Nephron progenitor cell (in vitro differentiated cells): ENCODE results near the gene DOK7.

ENCODE experiments used
- DNase-seq: peaks from one replicate; pipeline ENCODE4 v3.0.0; 2021
- H3K27ac Mint-ChIP-seq: 2 replicates; pipeline ENCODE4 v1.8.0; 2021; ENCODE audit warnings: mild to moderate bottlenecking, moderate library complexity, mixed read lengths
- H3K27me3 Mint-ChIP-seq: 2 replicates; pipeline ENCODE4 v1.8.0; 2021; ENCODE audit warnings: mild to moderate bottlenecking, low read depth, mixed read lengths; ENCODE audit not compliant: poor library complexity
- H3K36me3 Mint-ChIP-seq: 2 replicates; pipeline ENCODE4 v1.8.0; 2021; ENCODE audit warnings: low read depth, mixed read lengths
- H3K4me1 Mint-ChIP-seq: 2 replicates; pipeline ENCODE4 v1.8.0; 2021; ENCODE audit warnings: mixed read lengths
- H3K4me3 Mint-ChIP-seq: 2 replicates; pipeline ENCODE4 v1.8.0; 2021; ENCODE audit warnings: mild to moderate bottlenecking, moderate library complexity, mixed read lengths
- H3K9me3 Mint-ChIP-seq: 2 replicates; pipeline ENCODE4 v1.8.0; 2021; ENCODE audit warnings: mild to moderate bottlenecking, moderate library complexity, mixed read lengths
- TF ChIP-seq, protein P1 (sequence below): fragments of 200-600 bp; sonication (generic); IDR thresholded peaks from 2 replicates; pipeline ENCODE4 v1.5.0; 2021; ENCODE audit warnings: antibody characterized with exemption

Gene DOK7

DNA sequence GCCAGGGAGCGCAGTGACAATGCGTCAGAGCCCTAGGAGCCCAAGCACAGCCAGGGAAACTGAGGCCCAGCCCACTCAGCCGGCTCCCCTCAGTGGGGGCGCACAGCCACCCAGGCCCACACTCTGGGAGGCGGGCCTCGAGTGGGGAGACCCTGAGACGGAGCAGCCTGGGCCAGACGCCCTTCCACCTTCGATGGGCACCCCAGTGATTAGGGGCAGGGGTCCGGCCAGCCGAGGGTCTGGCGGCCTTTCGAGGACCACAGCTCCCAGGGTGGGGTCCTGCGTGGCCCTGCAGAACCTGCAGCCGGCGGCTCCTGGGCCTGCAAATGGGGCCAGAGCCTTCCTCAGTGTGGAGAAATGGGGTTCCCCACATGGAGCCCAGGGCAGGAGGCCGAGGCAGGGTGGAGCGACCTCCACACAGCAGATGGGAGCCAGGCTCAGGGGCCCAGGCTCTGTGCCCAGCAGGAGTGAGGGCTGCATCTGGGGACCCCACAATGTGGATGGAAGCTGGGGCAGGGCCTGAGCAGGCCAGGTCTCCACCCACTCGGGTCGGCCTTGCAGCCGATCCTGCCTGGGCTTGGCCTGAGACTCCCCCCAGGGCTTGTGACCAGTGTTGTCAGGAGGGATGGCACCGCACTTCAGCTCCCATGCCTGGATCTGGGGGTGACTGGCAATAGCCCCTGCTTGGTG, 16.3 kb upstream of the DOK7 start:
- peaks cover 3% of the 10 kb centered on the region for H3K27me3 Mint-ChIP-seq
- TF ChIP-seq, protein P1, sequence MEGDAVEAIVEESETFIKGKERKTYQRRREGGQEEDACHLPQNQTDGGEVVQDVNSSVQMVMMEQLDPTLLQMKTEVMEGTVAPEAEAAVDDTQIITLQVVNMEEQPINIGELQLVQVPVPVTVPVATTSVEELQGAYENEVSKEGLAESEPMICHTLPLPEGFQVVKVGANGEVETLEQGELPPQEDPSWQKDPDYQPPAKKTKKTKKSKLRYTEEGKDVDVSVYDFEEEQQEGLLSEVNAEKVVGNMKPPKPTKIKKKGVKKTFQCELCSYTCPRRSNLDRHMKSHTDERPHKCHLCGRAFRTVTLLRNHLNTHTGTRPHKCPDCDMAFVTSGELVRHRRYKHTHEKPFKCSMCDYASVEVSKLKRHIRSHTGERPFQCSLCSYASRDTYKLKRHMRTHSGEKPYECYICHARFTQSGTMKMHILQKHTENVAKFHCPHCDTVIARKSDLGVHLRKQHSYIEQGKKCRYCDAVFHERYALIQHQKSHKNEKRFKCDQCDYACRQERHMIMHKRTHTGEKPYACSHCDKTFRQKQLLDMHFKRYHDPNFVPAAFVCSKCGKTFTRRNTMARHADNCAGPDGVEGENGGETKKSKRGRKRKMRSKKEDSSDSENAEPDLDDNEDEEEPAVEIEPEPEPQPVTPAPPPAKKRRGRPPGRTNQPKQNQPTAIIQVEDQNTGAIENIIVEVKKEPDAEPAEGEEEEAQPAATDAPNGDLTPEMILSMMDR: no peak
- H3K4me1 Mint-ChIP-seq: peaks cover 13% of the 10 kb centered on the region
- H3K4me3 Mint-ChIP-seq: no peak overlapping the region
- no peak overlapping the region for H3K27ac Mint-ChIP-seq
- no peaks in the 10 kb centered on the region for H3K9me3 Mint-ChIP-seq
- DNase-seq: no peak
- H3K36me3 Mint-ChIP-seq: no peaks in the 10 kb centered on the region

DNA sequence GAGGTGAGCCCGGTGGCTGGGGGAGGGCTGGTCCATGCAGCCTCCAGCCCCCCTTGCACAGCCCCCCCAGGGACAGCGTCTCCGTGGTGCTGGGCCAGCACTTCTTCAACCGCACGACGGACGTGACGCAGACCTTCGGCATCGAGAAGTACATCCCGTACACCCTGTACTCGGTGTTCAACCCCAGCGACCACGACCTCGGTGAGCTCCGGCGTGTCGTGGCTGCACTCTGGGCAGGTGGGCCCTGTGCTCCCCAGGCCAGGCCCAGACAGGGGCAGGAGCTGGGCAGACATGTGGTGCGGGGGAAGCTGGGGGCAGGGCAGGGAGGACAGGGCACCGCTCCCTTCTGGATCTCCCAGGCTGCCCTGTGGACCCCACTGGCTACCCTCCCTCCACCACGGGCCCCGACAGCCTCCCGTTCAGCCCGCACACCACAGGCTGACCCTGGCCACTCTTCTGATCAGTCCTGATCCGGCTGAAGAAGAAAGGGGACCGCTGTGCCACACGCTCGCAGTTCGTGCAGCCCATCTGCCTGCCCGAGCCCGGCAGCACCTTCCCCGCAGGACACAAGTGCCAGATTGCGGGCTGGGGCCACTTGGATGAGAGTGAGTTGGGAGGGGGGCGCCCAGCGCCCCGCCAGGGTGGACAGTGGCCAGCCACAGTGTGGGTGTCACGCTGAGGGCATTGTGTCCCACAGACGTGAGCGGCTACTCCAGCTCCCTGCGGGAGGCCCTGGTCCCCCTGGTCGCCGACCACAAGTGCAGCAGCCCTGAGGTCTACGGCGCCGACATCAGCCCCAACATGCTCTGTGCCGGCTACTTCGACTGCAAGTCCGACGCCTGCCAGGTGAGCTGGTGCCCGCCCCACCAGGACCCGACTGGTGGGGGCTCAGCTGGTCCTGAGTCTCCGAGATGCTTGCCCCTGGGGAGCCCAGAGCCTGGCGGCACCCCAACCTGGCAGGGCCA, 15.4 kb upstream of the DOK7 start:
- H3K27ac Mint-ChIP-seq: no peak overlapping the region
- no peaks in the 10 kb centered on the region for H3K9me3 Mint-ChIP-seq
- peaks cover 6% of the 10 kb centered on the region for H3K27me3 Mint-ChIP-seq
- TF ChIP-seq, protein P1: no peak
- no peak for DNase-seq
- no peak overlapping the region for H3K4me3 Mint-ChIP-seq
- no peaks in the 10 kb centered on the region for H3K36me3 Mint-ChIP-seq
- peaks cover 13% of the 10 kb centered on the region for H3K4me1 Mint-ChIP-seq

DNA sequence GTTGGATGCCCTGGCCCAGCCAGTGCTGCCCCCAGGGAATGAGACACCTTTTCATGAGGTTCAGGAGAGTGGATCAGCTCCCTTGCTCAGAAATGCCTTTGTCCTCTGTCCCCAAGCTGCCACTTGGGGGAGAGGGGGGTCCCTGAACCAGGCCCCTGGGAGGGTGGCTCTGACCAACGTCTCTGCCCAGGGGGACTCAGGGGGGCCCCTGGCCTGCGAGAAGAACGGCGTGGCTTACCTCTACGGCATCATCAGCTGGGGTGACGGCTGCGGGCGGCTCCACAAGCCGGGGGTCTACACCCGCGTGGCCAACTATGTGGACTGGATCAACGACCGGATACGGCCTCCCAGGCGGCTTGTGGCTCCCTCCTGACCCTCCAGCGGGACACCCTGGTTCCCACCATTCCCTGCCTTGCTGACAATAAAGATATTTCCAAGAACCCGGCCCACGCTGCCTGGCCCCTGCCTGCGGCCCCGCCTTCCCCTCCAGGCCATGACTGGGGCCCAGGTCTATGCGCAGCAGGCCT, 14.0 kb upstream of the DOK7 start:
- H3K27me3 Mint-ChIP-seq: peaks cover 6% of the 10 kb centered on the region
- H3K4me3 Mint-ChIP-seq: no peak overlapping the region
- H3K36me3 Mint-ChIP-seq: no peaks in the 10 kb centered on the region
- DNase-seq: no peak
- H3K9me3 Mint-ChIP-seq: peaks cover 7% of the 10 kb centered on the region
- peaks cover 13% of the 10 kb centered on the region for H3K4me1 Mint-ChIP-seq
- H3K27ac Mint-ChIP-seq: no peak overlapping the region
- TF ChIP-seq, protein P1: no peak

DNA sequence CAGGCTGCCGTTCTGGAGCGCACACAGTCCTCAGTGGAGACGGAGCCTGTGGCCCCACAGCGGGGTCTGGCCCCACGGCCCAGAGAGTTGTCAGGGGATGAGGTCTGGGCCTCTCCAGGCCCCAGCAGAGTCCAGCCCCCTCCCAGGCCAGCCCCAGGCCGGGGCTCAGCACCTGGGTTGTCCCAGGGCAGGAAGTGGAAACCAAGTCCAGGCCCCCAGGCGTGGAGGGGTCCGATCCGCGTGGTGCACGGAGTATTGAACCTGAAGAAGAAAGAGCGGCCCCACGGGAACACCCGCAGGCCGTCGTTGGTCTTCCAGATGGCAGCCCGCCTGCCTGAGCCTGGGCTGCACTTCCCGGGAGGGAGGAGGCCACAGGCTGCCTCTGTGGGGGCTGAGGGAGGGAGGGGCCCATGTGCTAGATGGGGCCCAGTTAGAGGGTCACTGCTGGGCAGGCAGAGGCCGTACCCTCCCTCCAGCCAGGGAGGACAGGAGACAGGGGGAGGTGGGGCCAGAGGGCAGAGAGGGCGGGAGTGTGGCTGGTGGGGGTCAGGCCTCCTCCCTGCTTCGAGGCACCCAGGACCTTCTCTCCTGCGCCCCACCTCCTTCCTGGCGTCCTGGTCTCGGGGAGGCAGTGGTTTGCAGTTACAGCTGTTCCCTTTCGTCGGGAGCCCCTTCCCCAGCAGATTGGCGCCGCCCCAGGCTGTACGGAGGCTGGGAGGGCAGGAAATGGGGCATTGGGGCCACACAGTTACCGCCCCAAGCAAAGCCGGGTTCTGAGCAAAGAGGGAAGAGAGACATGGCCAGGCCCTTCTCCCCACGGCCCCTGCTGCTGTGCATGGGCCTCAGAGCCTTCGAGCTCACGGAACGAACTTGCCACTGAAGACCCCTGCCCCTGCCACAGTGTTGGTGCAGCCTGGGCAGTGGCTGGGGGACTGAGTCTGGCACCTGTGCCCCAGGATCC, 13.3 kb upstream of the DOK7 start:
- Mint-ChIP-seq H3K4me1 (peaks cover 13% of the 10 kb centered on the region), H3K27me3 (peaks cover 6% of the 10 kb centered on the region), H3K36me3 (no peaks in the 10 kb centered on the region), H3K27ac (no peak overlapping the region), H3K4me3 (no peak overlapping the region), H3K9me3 (peaks cover 14% of the 10 kb centered on the region)
- TF ChIP-seq, protein P1: no peak
- DNase-seq: no peak

DNA sequence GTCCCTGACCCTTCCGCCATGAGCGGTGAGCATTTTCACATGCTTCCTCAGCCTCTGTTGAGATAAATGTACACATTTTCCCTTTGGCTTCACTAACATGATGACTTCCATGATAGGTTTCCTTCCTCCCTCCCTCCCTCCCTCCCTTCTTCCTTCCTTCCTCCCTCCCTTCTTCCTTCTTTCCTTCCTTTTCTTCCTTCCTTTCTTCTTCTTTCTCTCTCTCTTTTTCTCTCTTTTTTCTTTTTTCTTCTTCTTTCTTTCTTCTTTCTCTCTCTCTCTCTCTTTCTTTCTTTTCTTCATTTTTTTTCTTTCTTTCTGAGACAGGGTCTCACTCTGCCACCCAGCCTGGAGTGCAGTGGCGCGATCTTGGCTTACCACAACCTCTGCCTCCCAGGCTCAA, 12.5 kb upstream of the DOK7 start:
- DNase-seq: no peak
- Mint-ChIP-seq H3K4me3 (peak overlapping the region; percentile 42), H3K4me1 (peaks cover 13% of the 10 kb centered on the region), H3K36me3 (peaks cover 8% of the 10 kb centered on the region), H3K9me3 (peaks cover 22% of the 10 kb centered on the region), H3K27ac (no peak overlapping the region), H3K27me3 (peaks cover 6% of the 10 kb centered on the region)
- TF ChIP-seq, protein P1: no peak
